Ishikawa (cell line): ENCODE data around the gene SRCIN1.
A peak's percentile ranks its signal among the peaks of the same experiment; 100 is the strongest.

Experiments used
- CEBPB ChIP-seq: IDR thresholded peaks from 2 replicates; pipeline ENCODE4 v1.6.1; 2012
- CREB1 ChIP-seq: IDR thresholded peaks from 2 replicates; pipeline ENCODE4 v1.6.1; 2012; ENCODE audit warnings: low read depth
- EGR1 ChIP-seq: IDR thresholded peaks from 2 replicates; pipeline ENCODE4 v1.6.1; 2012
- EP300 ChIP-seq: IDR thresholded peaks from 2 replicates; pipeline ENCODE4 v1.6.1; 2012; ENCODE audit warnings: borderline replicate concordance
- FOXM1 ChIP-seq: IDR thresholded peaks from 2 replicates; pipeline ENCODE4 v1.6.1; 2012; ENCODE audit warnings: low read depth, borderline replicate concordance
- MAX ChIP-seq: IDR thresholded peaks from 2 replicates; pipeline ENCODE4 v1.6.1; 2012
- NFIC ChIP-seq: IDR thresholded peaks from 2 replicates; pipeline ENCODE4 v1.6.1; 2012
- RAD21 ChIP-seq: IDR thresholded peaks from 2 replicates; pipeline ENCODE4 v1.6.1; 2012; ENCODE audit warnings: low read depth
- TAF1 ChIP-seq: IDR thresholded peaks from 2 replicates; pipeline ENCODE4 v1.6.1; 2012; ENCODE audit warnings: low read depth, mild to moderate bottlenecking
- TCF12 ChIP-seq: IDR thresholded peaks from 2 replicates; pipeline ENCODE4 v1.6.1; 2012; ENCODE audit warnings: low read depth
- TEAD4 ChIP-seq: IDR thresholded peaks from 2 replicates; pipeline ENCODE4 v1.6.1; 2012
- USF1 ChIP-seq: IDR thresholded peaks from 2 replicates; pipeline ENCODE4 v1.6.1; 2012
- YY1 ChIP-seq: IDR thresholded peaks from 2 replicates; pipeline ENCODE4 v1.6.1; 2012; ENCODE audit warnings: low read depth
- ZBTB7A ChIP-seq: IDR thresholded peaks from 2 replicates; pipeline ENCODE4 v1.6.1; 2012; ENCODE audit warnings: low read depth
- TF ChIP-seq, protein P1 (sequence below): IDR thresholded peaks from 2 replicates; pipeline ENCODE4 v1.6.1; 2012; ENCODE audit warnings: low read depth, mild to moderate bottlenecking

The SRCIN1 gene

GRCh38 chr17:38636054-38636453, 30.3 kb upstream of the SRCIN1 start:
- no peak for TF ChIP-seq ZBTB7A
- 0 out of 2 replicates have a peak, but pooled peaks have one; percentile 23 for TF ChIP-seq TCF12
- TF ChIP-seq, protein P1, sequence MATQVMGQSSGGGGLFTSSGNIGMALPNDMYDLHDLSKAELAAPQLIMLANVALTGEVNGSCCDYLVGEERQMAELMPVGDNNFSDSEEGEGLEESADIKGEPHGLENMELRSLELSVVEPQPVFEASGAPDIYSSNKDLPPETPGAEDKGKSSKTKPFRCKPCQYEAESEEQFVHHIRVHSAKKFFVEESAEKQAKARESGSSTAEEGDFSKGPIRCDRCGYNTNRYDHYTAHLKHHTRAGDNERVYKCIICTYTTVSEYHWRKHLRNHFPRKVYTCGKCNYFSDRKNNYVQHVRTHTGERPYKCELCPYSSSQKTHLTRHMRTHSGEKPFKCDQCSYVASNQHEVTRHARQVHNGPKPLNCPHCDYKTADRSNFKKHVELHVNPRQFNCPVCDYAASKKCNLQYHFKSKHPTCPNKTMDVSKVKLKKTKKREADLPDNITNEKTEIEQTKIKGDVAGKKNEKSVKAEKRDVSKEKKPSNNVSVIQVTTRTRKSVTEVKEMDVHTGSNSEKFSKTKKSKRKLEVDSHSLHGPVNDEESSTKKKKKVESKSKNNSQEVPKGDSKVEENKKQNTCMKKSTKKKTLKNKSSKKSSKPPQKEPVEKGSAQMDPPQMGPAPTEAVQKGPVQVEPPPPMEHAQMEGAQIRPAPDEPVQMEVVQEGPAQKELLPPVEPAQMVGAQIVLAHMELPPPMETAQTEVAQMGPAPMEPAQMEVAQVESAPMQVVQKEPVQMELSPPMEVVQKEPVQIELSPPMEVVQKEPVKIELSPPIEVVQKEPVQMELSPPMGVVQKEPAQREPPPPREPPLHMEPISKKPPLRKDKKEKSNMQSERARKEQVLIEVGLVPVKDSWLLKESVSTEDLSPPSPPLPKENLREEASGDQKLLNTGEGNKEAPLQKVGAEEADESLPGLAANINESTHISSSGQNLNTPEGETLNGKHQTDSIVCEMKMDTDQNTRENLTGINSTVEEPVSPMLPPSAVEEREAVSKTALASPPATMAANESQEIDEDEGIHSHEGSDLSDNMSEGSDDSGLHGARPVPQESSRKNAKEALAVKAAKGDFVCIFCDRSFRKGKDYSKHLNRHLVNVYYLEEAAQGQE, result no peak
- peak; percentile 82 for TF ChIP-seq TEAD4
- TF ChIP-seq MAX, result peak; percentile 68

DNA sequence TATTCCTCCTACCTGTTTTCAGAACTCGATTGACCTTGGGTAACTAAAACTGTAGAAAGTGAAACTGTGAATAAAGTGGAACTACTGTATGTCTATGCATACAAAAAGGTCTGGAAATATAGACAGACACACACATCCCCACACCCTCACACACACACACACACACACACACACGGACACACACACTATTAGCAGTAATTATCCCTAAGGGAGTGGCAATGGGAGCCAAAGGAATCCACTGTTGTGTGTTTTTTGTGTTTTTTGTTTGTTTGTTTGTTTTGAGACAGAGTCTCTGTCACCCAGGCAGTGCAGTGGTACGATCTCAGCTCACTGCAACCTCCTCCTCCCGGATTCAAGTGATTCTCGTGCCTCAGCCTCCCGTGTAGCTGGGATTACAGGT, 26.6 kb upstream of the SRCIN1 start:
- TF ChIP-seq, protein P1, result no peak
- TF ChIP-seq YY1 (no peak), MAX (no peak), RAD21 (no peak), ZBTB7A (no peak), FOXM1 (no peak), TAF1 (no peak)

DNA sequence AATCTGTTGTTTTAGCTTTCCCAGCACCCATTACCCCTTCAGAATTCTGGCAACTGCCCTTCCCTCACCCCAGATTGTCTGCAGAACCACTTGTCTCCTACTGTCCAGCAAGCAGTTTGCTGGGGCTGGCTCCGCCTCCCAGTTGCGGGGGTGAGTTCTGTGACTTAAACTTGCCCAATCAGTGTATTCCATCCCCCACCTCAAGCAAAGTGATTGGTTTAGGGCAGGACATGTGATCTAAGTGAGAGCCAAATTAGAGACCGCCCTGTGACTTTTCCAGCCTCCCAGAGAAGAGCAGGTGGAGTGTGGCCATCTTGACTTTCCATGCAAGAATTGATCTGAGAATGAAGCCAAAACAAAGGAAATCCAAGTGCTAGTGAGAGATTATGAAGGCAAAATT, 22.7 kb upstream of the SRCIN1 start:
- TF ChIP-seq, protein P1, result no peak
- no peak for TF ChIP-seq TEAD4
- TF ChIP-seq USF1, result peak; percentile 78
- no peak for TF ChIP-seq CEBPB
- no peak for TF ChIP-seq EGR1
- TF ChIP-seq YY1, result peak; percentile 47; the same call in 1 of the 2 replicates
- TF ChIP-seq TCF12, result no peak
- TF ChIP-seq RAD21, result no peak
- no peak for TF ChIP-seq ZBTB7A
- TF ChIP-seq EP300, result no peak
- no peak for TF ChIP-seq CREB1
- no peak for TF ChIP-seq FOXM1
- TF ChIP-seq TAF1, result no peak
- TF ChIP-seq NFIC, result no peak

DNA sequence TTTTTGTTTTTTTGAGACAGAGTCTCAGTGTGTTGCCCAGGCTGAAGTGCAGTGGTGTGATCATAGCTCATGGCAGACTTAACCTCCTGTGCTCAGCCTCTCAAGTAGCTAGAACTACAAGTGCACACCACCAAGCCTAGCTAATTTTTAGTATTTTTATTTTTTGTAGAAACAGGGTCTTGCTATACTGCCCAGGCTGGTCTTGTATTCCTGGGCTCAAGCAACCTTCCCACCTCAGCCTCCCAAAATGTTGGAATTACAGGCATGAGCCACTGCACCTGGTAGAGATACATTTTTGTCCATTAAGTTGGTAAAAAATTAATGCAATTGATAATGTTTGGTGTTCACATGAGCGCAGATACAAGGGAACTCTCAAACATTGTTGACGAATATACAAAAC, 22.2 kb upstream of the SRCIN1 start:
- TF ChIP-seq FOXM1 (no peak), TAF1 (no peak), CREB1 (no peak), USF1 (no peak), RAD21 (no peak), YY1 (no peak), TCF12 (no peak), NFIC (no peak), ZBTB7A (no peak), TEAD4 (no peak), CEBPB (no peak), EP300 (no peak), EGR1 (no peak), MAX (no peak)
- TF ChIP-seq, protein P1, result no peak
